Germinal center (tissue), 1 donor: ENCODE measurements around the gene CCDC9.
"Not testable (repeated sequence)": the region's sequence is repeated elsewhere in the genome, so short reads cannot be mapped to it uniquely, and the experiment has no call there.

Experiments used
- DNase-seq: peaks from one replicate; pipeline ENCODE4 v3.0.0; 2012; ENCODE audit warnings: mixed read lengths, low spot score

Gene CCDC9

DNA sequence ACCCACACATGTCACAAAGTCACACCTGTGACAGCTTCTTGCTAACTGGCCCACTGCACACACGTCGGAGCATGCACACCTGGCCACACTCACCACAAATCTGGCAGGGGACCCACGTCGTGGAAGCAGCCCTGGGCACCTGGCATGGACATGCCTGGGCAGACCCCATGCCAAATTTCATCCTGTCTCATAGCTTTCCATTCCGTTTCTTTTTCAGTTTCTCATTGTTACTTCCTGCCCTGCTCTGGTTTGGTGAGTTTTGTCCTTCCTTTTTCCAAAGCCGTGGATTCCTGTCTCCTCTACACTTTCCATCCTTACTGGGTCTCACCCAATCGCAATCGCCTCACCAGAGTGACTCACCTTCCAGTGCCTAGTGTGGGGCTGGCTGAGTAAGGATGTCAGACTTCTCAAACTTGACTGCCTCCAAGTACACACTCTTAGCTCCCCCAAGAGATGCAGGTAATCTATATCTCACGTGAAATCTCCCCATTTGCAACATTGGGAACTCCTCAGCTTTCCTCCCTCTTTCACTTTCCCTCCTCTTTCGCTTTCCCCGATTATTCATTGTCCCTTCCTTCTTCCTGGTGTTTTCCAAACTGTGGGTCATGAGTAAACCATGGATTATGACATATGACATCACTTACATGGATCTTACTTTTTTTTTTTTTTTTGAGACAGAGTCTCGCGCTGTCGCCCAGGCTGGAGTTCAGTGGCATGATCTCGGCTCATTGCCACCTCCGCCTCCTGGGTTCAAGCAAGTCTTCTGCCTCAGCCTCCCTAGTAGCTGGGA is 23.7 kb upstream of the CCDC9 start:
- DNase-seq = no peak

GRCh38 chr19:47236072-47236675 is 20.2 kb upstream of the CCDC9 start:
- no peak for DNase-seq

GRCh38 chr19:47239152-47239551 is 17.2 kb upstream of the CCDC9 start:
- DNase-seq = no peak

DNA sequence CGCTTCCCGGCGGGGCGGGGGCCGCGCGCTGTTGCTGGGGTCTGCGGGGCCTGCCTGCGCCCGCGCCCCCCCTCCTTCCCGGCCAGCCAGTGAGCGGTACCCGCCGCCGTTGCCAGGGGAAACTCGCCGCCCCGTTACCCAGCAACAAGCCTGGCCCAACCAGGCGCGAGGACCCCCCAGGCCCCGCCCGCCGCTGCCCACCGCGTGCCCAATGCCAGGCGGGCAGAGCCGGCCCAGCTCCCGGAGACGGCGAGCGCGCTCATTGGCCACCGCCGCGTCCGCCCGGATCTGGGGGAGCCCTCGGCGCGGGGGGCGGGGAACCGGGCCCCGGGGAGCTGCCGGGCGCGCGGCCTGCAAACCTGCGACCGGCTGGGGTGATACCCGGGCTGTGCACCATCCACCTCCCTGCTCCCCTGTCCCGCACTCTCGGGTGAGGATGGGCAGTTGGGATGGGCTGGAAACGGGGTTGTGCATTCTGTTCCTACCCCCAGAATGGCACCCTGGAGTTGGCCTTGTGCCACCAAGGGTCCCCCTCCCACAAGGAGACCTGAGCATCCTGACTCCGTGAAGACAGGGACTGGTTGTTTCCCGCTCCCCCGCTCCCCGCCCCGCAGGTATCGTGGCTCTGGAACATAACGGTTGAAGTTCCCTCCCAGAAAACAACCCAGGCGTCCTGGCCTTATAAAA is 16.6 kb upstream of the CCDC9 start:
- DNase-seq = peak; percentile 57

GRCh38 chr19:47240556-47240955 is 15.8 kb upstream of the CCDC9 start:
- DNase-seq = no peak

DNA sequence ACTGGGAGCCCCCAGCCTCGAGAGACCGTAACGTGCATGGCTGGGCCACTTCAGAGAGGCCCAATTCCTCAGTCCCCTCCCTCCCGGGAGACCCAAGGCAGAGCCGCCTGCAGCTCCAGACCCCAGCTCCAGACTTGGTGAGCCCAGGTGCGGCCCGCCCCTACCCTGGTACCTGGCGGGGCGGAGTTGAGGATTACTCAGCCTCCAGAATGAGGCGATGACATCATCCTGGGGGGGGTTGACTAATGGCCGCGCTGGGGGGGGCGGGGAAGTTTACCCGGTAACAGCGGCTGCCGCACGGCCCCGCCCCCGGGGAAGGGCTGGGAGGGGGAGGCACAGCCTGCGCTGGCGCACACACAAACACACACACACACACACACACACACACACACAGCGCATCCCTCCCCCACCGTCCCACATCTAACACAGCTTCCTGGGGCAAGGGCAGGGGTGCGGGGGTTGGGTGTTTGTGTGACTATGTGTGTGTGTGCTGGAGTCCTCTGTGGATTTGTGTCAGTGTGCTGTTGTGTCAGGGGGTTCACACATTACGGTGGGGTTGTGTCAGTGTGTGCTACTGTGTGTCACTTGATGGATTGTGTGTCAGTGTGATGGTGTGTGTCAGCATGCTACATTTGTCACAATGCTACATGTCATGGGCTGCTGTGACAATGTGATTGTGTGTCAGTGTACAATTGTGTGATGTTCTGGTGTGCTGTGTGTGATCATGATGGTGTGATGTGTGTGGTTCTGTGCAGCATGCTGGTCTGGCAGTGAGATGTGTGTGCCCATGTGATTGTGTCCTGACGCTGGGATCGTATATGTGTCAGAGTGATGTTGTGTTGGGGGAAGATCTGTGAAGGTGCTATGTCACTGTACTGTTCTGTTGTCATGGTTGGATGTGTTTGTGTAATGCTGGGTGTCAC is 15.1 kb upstream of the CCDC9 start:
- DNase-seq = peak; percentile 62

DNA sequence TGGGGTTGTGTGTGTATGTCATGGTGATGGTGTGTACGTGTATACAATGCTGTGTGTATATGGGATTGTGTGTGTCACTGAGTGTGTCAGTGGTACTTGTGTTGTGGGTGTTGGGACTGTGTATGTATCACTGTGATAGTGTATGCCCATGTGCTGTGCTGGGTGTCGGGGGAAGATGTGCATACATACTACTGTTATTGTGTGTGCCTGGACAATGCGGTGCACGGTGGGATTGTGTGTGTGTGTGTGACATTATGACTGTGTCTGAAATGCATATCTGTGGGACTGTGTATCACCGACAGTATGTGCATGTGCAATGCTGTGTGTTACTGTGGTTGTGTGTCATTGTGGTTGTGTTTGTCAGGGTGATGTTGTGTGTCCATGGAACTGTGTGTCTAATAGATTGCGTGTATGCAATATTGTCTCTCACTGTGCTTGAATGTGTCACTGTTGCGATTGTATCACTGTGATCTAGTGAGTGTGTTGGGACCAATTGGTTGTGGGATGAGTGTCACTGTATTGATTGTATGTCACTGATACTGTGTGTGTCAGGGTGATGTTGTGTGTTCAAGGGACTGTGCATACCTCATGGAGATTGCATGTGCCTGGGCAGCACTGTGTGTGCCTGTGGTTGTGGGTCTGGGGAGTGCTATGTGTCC is 14.3 kb upstream of the CCDC9 start:
- no peak for DNase-seq

DNA sequence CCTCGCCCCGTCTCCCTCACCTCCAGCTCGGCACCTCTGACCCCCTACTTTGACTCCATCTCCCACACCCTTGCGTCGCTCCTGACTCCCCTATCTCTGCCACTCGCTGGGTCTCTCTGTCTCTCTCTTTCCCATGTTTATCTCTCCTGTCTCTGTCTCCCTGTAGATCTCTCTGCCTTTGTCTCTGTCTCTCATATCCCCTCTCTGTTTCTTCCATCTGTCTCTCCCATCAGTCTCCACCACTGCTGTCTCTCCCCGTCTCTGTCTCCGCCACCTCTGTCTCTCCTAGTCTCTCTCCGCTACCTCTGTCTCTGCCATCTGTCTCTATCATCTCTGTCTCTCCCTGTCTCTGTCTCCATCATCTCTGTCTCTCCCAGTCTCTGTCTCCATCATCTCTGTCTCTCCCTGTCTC is 13.0 kb upstream of the CCDC9 start:
- DNase-seq = no peak

DNA sequence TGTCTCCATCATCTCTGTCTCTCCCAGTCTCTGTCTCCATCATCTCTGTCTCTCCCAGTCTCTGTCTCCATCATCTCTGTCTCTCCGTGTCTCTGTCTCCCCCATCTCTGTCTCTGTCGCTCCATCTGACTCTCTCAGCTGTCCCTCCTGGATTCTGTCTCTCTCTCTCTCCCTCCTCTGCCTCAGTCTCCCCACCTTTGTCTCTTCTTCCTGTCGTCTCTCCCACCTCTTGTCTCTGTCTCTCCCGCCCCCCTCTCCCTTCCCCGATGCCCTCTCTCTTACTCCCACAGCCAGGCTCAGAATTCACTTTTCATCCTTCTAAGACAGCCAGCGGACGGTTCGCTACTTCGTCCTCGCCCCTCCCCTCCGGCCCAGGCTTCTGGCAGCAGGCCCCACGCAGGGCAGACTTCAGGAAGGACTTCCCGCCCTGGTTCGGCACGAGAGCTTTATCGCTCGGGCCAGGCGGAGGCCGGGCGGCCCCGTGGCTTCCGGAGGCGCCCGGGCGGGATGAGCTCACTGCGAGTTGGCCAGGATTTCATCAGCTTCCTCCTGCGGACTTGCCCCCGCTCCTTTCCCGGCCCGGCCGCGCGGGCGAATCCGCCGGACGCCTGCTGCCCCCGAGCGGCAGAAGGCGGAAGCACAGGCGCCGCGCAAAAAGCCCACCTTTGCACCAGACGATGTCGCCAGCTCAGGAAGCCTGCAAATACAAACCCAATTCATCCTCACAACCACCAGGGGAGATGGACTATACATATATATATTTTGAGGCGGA is 12.4 kb upstream of the CCDC9 start:
- peak; percentile 83 for DNase-seq

GRCh38 chr19:47247308-47247990 is 8.9 kb upstream of the CCDC9 start:
- peak; percentile 75 for DNase-seq

- DNase-seq = not testable (repeated sequence)
These were observed 3.3 kb upstream of the CCDC9 start for GRCh38 chr19:47253016-47253415.

GRCh38 chr19:47253467-47253881 is 2.9 kb upstream of the CCDC9 start:
- no peak for DNase-seq

GRCh38 chr19:47253970-47254369 is 2.4 kb upstream of the CCDC9 start:
- DNase-seq = no peak

DNA sequence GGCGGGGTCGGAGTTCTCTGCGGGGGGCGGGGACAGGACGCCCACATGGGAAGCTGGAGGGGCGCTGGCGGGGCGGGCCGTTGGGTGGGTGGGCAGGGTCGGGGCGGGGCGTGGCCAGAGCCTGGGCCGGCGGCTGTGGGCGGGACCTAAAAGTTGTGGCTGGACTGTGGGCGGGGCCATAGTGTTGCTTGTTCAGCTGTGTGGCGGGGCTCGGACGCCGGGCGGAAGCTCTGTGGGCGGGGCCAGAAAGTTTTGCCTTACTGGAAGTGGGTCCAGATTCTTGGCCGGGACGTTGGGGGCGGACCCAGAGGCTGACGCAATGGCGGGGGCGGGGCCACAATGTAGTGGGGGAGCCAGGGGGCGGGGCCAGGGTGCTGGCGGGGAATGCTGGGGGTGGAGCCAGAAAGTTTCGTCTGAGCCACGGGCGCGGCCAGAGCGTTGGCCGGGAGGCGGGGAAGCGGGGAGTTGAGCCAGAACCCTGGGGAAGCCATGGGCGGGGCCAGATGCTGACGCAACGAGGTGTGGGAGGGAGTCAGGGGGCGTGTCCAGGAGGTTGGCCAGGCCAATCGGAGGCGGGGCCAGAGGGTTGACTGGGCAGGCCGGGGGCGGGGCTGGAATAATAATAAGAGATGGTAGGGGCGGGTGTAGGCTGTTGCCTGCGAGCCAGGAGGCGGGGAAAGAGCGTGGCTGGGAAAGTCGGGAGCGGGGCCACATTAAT is 527 bp downstream of the CCDC9 start:
- DNase-seq = peak; percentile 99

GRCh38 chr19:47257411-47258169 is 1.3 kb downstream of the CCDC9 start:
- DNase-seq = no peak

GRCh38 chr19:47258434-47258833 is 2.1 kb downstream of the CCDC9 start:
- DNase-seq = no peak

DNA sequence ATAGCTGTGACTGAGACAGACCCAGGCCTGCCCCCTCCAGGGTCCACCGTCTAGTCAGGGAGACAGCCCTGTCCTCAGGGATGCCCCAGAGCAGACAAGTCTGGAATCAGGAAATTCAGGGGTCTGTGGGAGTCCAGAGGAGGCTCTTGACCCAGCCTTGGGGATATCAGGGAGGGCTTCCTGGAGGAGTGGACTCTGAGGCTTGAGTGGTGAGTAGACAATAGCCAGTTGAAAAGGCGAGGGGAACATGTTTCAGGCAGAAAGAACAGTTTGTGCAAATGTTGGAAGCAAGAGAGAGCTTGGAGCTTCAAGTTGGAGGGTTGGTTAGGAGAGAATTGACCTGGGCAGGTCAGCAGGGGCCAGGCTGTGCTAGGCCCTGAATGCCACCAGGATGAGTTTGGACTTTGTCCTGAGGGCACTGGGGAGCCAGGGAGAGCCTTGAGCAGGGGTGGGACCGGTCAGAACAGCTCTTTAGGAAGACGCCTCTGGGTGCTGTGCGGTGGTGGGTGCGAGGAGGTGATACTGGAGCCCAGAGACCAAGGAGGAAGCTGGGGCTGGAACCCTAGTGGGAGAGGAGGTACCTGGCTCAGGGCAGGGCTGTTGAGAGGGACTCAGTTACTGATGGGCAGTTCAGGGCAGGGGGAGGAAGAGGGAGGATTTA is 2.7 kb downstream of the CCDC9 start:
- DNase-seq = no peak

GRCh38 chr19:47260476-47260875 is 4.2 kb downstream of the CCDC9 start:
- no peak for DNase-seq
